Astrocyte (in vitro differentiated cells and primary cell): ENCODE data around the gene OVCA2. TPM values are rescaled to one million over a fixed set of nuclear protein-coding genes. Genes with fewer than 3 reads are reported as not detected.

ENCODE experiments used
- DNase-seq: peaks from one replicate; pipeline ENCODE4 v3.0.0-alpha.2; 2010; ENCODE audit warnings: low read depth
- FAIRE-seq: peaks from 2 replicates; lab custom pipeline; 2011; peaks lifted over from hg19 to GRCh38; lab: Jason Lieb, UNC
- H2AFZ ChIP-seq: 2 replicates; pipeline ENCODE4 v1.6.0; 2012; ENCODE audit warnings: low read depth, low read length, inconsistent platforms
- H3K27ac ChIP-seq: 2 replicates; pipeline ENCODE4 v1.5.1; 2011; ENCODE audit warnings: low read depth, low read length, inconsistent platforms
- H3K27me3 ChIP-seq: 2 replicates; pipeline ENCODE4 v1.6.0; 2011; ENCODE audit warnings: low read length, inconsistent platforms; ENCODE audit not compliant: insufficient read depth
- H3K36me3 ChIP-seq: 2 replicates; pipeline ENCODE4 v1.5.1; 2011; ENCODE audit warnings: low read length, inconsistent platforms; ENCODE audit not compliant: insufficient read depth
- H3K4me1 ChIP-seq: 2 replicates; pipeline ENCODE4 v1.5.1; 2011; ENCODE audit warnings: low read length, inconsistent platforms; ENCODE audit not compliant: insufficient read depth
- H3K4me2 ChIP-seq: 2 replicates; pipeline ENCODE4 v1.6.0; 2012; ENCODE audit warnings: low read length, inconsistent platforms
- H3K4me3 ChIP-seq: 2 replicates; pipeline ENCODE4 v1.5.1; 2011; ENCODE audit warnings: low read depth, mild to moderate bottlenecking, low read length, inconsistent platforms; ENCODE audit not compliant: insufficient read depth
- H3K79me2 ChIP-seq: 2 replicates; pipeline ENCODE4 v1.6.0; 2012; ENCODE audit warnings: mild to moderate bottlenecking, low read length, inconsistent platforms; ENCODE audit not compliant: insufficient read depth
- H3K9ac ChIP-seq: 2 replicates; pipeline ENCODE4 v1.6.0; 2012; ENCODE audit warnings: mild to moderate bottlenecking, low read length, inconsistent platforms
- H3K9me3 ChIP-seq: 2 replicates; pipeline ENCODE4 v1.5.1; 2012; ENCODE audit warnings: low read depth, mild to moderate bottlenecking, low read length, inconsistent platforms; ENCODE audit not compliant: insufficient read depth
- H4K20me1 ChIP-seq: 2 replicates; pipeline ENCODE4 v1.6.0; 2012; ENCODE audit warnings: low read length, inconsistent platforms; ENCODE audit not compliant: insufficient read depth
- H3K27ac Mint-ChIP-seq: one replicate; pipeline ENCODE4 v1.8.0; 2021; ENCODE audit warnings: mild to moderate bottlenecking, mixed read lengths; ENCODE audit not compliant: unreplicated experiment
- H3K27me3 Mint-ChIP-seq: one replicate; pipeline ENCODE4 v1.8.0; 2021; ENCODE audit warnings: low read depth, mixed read lengths; ENCODE audit not compliant: unreplicated experiment
- H3K36me3 Mint-ChIP-seq: one replicate; pipeline ENCODE4 v1.8.0; 2021; ENCODE audit warnings: low read depth, mixed read lengths; ENCODE audit not compliant: unreplicated experiment
- H3K4me1 Mint-ChIP-seq: one replicate; pipeline ENCODE4 v1.8.0; 2021; ENCODE audit warnings: low read depth, mixed read lengths; ENCODE audit not compliant: unreplicated experiment
- H3K4me3 Mint-ChIP-seq: one replicate; pipeline ENCODE4 v1.8.0; 2021; ENCODE audit warnings: mild to moderate bottlenecking, moderate library complexity, mixed read lengths; ENCODE audit not compliant: unreplicated experiment
- H3K9me3 Mint-ChIP-seq: one replicate; pipeline ENCODE4 v1.8.0; 2021; ENCODE audit warnings: mild to moderate bottlenecking, mixed read lengths; ENCODE audit not compliant: unreplicated experiment
- EZH2 ChIP-seq: IDR thresholded peaks from 2 replicates; pipeline ENCODE4 v1.6.1; 2012; ENCODE audit warnings: mild to moderate bottlenecking, low read length, inconsistent platforms; ENCODE audit not compliant: insufficient read depth
- total RNA-seq: library from RNA; stranded (reverse); gene quantifications from 2 replicates; pipeline ENCODE4 v1.2.1, GENCODE V29; 2021
- TF ChIP-seq, protein P1 (sequence below): IDR thresholded peaks from 2 replicates; pipeline ENCODE4 v1.5.1; 2011; ENCODE audit warnings: low read depth, mild to moderate bottlenecking, inconsistent platforms, low read length, moderate library complexity; ENCODE audit not compliant: insufficient read depth

The OVCA2 gene
- total RNA-seq, 1 donor from 2014 or later = 36.8 TPM

DNA sequence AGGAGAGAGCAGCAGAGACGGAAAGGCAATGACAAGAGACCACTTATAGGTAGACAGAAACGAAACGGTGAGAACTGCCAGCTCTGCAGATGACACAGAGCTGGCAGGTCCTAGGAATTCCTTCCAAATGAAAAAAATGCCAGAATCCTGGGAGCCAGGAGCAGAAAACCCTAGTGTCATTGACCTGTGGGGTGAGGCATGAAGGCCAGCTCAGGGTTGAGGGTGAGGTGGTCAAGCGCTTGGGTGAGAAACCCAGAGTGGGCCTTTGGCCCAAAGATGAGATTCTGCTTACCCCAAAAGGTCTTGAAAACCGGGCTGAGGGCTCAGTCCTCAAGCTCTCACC is 22.3 kb downstream of the OVCA2 start:
- Histone ChIP-seq H3K79me2 (peaks cover 51% of the 10 kb centered on the region), H3K4me1 (peaks cover 98% of the 10 kb centered on the region), H3K9ac (peak overlapping the region; percentile 93), H3K4me3 (no peak overlapping the region), H3K9me3 (no peaks in the 10 kb centered on the region), H4K20me1 (peaks cover 5% of the 10 kb centered on the region), H3K27me3 (no peaks in the 10 kb centered on the region), H3K36me3 (peaks cover 9% of the 10 kb centered on the region), H3K4me2 (peak overlapping the region; percentile 46), H2AFZ (no peak overlapping the region), H3K27ac (peak overlapping the region; percentile 99)
- Mint-ChIP-seq H3K36me3 (peaks cover 29% of the 10 kb centered on the region), H3K9me3 (peaks cover 2% of the 10 kb centered on the region), H3K27me3 (no peaks in the 10 kb centered on the region), H3K4me3 (no peak overlapping the region), H3K4me1 (peaks cover 72% of the 10 kb centered on the region), H3K27ac (peak overlapping the region; percentile 97)
- DNase-seq (no peak), FAIRE-seq (no peak)
- no peak for TF ChIP-seq EZH2
- TF ChIP-seq, protein P1, sequence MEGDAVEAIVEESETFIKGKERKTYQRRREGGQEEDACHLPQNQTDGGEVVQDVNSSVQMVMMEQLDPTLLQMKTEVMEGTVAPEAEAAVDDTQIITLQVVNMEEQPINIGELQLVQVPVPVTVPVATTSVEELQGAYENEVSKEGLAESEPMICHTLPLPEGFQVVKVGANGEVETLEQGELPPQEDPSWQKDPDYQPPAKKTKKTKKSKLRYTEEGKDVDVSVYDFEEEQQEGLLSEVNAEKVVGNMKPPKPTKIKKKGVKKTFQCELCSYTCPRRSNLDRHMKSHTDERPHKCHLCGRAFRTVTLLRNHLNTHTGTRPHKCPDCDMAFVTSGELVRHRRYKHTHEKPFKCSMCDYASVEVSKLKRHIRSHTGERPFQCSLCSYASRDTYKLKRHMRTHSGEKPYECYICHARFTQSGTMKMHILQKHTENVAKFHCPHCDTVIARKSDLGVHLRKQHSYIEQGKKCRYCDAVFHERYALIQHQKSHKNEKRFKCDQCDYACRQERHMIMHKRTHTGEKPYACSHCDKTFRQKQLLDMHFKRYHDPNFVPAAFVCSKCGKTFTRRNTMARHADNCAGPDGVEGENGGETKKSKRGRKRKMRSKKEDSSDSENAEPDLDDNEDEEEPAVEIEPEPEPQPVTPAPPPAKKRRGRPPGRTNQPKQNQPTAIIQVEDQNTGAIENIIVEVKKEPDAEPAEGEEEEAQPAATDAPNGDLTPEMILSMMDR = no peak

- peak overlapping the region; percentile 4 for H3K4me2 ChIP-seq
- TF ChIP-seq, protein P1 = no peak
- no peak for TF ChIP-seq EZH2
- no peak for FAIRE-seq
- H3K4me3 Mint-ChIP-seq = no peak overlapping the region
- peaks cover 7% of the 10 kb centered on the region for H3K36me3 ChIP-seq
- peaks cover 30% of the 10 kb centered on the region for H3K36me3 Mint-ChIP-seq
- H3K79me2 ChIP-seq = peaks cover 47% of the 10 kb centered on the region
- H3K9me3 Mint-ChIP-seq = peaks cover 2% of the 10 kb centered on the region
- no peaks in the 10 kb centered on the region for H3K27me3 ChIP-seq
- peak overlapping the region; percentile 99 for H3K27ac ChIP-seq
- peaks cover 96% of the 10 kb centered on the region for H3K4me1 ChIP-seq
- DNase-seq = no peak
- H2AFZ ChIP-seq = no peak overlapping the region
- no peaks in the 10 kb centered on the region for H3K27me3 Mint-ChIP-seq
- H3K9ac ChIP-seq = peak overlapping the region; percentile 93
- peaks cover 73% of the 10 kb centered on the region for H3K4me1 Mint-ChIP-seq
- peak overlapping the region; percentile 86 for H3K27ac Mint-ChIP-seq
- no peak overlapping the region for H3K4me3 ChIP-seq
- peaks cover 2% of the 10 kb centered on the region for H4K20me1 ChIP-seq
- no peaks in the 10 kb centered on the region for H3K9me3 ChIP-seq
Observed at GRCh38 chr17:2064520-2064971, 22.7 kb downstream of the OVCA2 start.

GRCh38 chr17:2064980-2065785 is 23.4 kb downstream of the OVCA2 start:
- Mint-ChIP-seq H3K4me1 (peaks cover 72% of the 10 kb centered on the region), H3K27ac (peak overlapping the region; percentile 86), H3K27me3 (no peaks in the 10 kb centered on the region), H3K4me3 (peak overlapping the region; percentile 45), H3K36me3 (peaks cover 30% of the 10 kb centered on the region), H3K9me3 (no peaks in the 10 kb centered on the region)
- TF ChIP-seq, protein P1 = peak; percentile 44
- TF ChIP-seq EZH2 = no peak
- DNase-seq (peak; percentile 69), FAIRE-seq (peak; percentile 75)
- Histone ChIP-seq H2AFZ (no peak overlapping the region), H3K27me3 (no peaks in the 10 kb centered on the region), H3K9ac (peak overlapping the region; percentile 93), H3K4me3 (no peak overlapping the region), H3K9me3 (no peaks in the 10 kb centered on the region), H3K4me2 (peak overlapping the region; percentile 4), H4K20me1 (no peaks in the 10 kb centered on the region), H3K4me1 (peaks cover 93% of the 10 kb centered on the region), H3K36me3 (peaks cover 2% of the 10 kb centered on the region), H3K27ac (peak overlapping the region; percentile 99), H3K79me2 (peaks cover 44% of the 10 kb centered on the region)
